ENCODE results near the gene SLC3A2. TPM values are rescaled to one million over a fixed set of nuclear protein-coding genes. Genes with fewer than 3 reads are reported as not detected.

Gene SLC3A2
- total and polyA plus RNA-seq, 2 donors (not counting 3 experiments of a cell fraction or from before 2014, with no cell fraction given): 208 to 337 TPM

DNA sequence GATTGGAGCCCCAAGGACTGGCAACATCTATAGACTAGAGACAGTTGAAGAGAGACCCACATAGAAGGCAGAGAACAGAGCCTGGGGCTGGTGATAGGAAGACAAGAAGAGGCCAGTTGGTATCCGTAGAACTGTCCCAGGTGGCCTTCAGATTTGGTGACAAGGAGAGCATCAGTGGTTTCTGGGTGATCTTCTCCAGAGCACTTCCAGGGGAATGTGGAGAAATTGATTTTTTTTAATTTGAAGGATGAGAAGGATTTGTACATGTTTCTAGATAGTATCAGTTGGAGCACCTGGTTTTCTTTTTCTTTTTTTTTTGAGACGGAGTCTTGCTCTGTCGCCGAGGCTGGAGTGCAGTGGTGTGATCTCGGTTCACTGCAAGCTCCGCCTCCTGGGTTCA, 14.8 kb downstream of the SLC3A2 start:
- ChIA-PET POLR2A (no interaction called here), CTCF (interaction anchor here (0.7 to 2.8 kb wide), 3 partner anchors 10 to 215 kb away, joined by 3 to 11 read pairs (median 6); no protein-coding TSS in a partner anchor)
- H3K4me1 ChIP-seq (ENCODE audit: control insufficient read depth, extremely low read depth, insufficient read depth, low read length): peaks cover 5% of the 10 kb centered on the region
- no peak overlapping the region for H3K27ac ChIP-seq (ENCODE audit: insufficient read depth, low read depth, low read length)
- H3K9me1 ChIP-seq (replicated peaks; ENCODE audit: control insufficient read depth, extremely low read depth, insufficient read depth, low read length): no peaks in the 10 kb centered on the region
- no peak overlapping the region for H2AFZ ChIP-seq (ENCODE audit: low read depth, low read length)
- intact Hi-C loops (cut with micrococcal nuclease) (no loop called here), dilution Hi-C loops (cut with MboI; ENCODE audit: extremely low pct_ligation_motif_present, low sequenced_read_pairs) (no loop called here)
- no peak overlapping the region for H3K4me3 ChIP-seq (replicated peaks in 1 of 3; ENCODE audit: insufficient read depth in 1 of 3, low read depth in 1 of 3, low read length in 3 of 3)
- H4K20me1 ChIP-seq (replicated peaks; ENCODE audit: control insufficient read depth, extremely low read depth, insufficient read depth, low read length): no peaks in the 10 kb centered on the region
- FAIRE-seq: no peak
- no peaks in the 10 kb centered on the region for H3K79me2 ChIP-seq (ENCODE audit: control insufficient read depth, insufficient read depth, low read length)
- H3K9me3 ChIP-seq (replicated peaks; ENCODE audit: control insufficient read depth, insufficient read depth, low read length): no peaks in the 10 kb centered on the region
- no peaks in the 10 kb centered on the region for H3K27me3 ChIP-seq (ENCODE audit: control insufficient read depth in 2 of 2, insufficient read depth in 2 of 2, low read length in 2 of 2)
- H3K9ac ChIP-seq (replicated peaks; ENCODE audit: extremely low read depth, insufficient read depth, low read length): no peak overlapping the region
- no peaks in the 10 kb centered on the region for H3K36me3 ChIP-seq (ENCODE audit: control insufficient read depth in 2 of 2, extremely low read depth in 1 of 2, insufficient read depth in 2 of 2, low read length in 2 of 2)
- BruUV-seq (replicated peaks): no TSS peak
- H3K4me2 ChIP-seq (ENCODE audit: insufficient read depth, low read length): no peak overlapping the region
- no peak for DNase-seq (ENCODE audit: low read depth, low spot score)
- TF ChIP-seq JUN (IDR thresholded peaks at IDR 0.05; ENCODE audit: borderline replicate concordance, insufficient read depth, insufficient read length, low read depth) (no peak), EZH2 (IDR thresholded peaks at IDR 0.05; ENCODE audit: borderline replicate concordance, low read depth, low read length, severe bottlenecking) (no peak), CTCF (IDR thresholded peaks at IDR 0.05; ENCODE audit: extremely low read depth in 1 of 2, insufficient read depth in 1 of 2, low read depth in 1 of 2, low read length in 2 of 2) (no peak), POLR2AphosphoS5 (IDR thresholded peaks at IDR 0.05; ENCODE audit: insufficient read depth, low read depth, low read length) (no peak), GATA2 (IDR thresholded peaks at IDR 0.05; ENCODE audit: insufficient read depth, insufficient read length, low read depth, low read length) (no peak), FOS (IDR thresholded peaks at IDR 0.05; ENCODE audit: borderline replicate concordance, insufficient read depth, low read length) (no peak), MYC (IDR thresholded peaks at IDR 0.05; ENCODE audit: low read depth, low read length) (no peak), MAX (IDR thresholded peaks at IDR 0.05; ENCODE audit: insufficient read depth, insufficient read length) (no peak), POLR2A (IDR thresholded peaks at IDR 0.05; ENCODE audit: low read depth, low read length) (no peak)

Measured in endothelial cell of umbilical vein (primary cell).